ENCODE measurements around the gene IP6K3.

The IP6K3 gene

GRCh38 chr6:33748841-33749240, 2.1 kb upstream of the IP6K3 start:
- H3K27ac ChIP-seq (ENCODE audit: low read length): no peak overlapping the region

GRCh38 chr6:33747823-33748222, 1.1 kb upstream of the IP6K3 start:
- H3K27ac ChIP-seq (ENCODE audit: low read length): no peak overlapping the region
- H3K4me3 ChIP-seq (ENCODE audit: low read length): no peak overlapping the region
- H3K79me2 ChIP-seq (ENCODE audit: low read length): no peaks in the 10 kb centered on the region
- peaks cover 13% of the 10 kb centered on the region for H3K27me3 ChIP-seq (ENCODE audit: low read depth, low read length)
- H3K36me3 ChIP-seq (replicated peaks; ENCODE audit: low read depth, low read length): no peaks in the 10 kb centered on the region
- no peaks in the 10 kb centered on the region for H3K9me3 ChIP-seq (ENCODE audit: insufficient read depth, low read length)
- no peak for TF ChIP-seq CTCF (IDR thresholded peaks at IDR 0.05; ENCODE audit: low read depth, low read length)
- TF ChIP-seq EZH2phosphoT487 (IDR thresholded peaks at IDR 0.05; ENCODE audit: low read depth): no peak
- H3K4me2 ChIP-seq (ENCODE audit: low read length): no peak overlapping the region
- H4K20me1 ChIP-seq (ENCODE audit: insufficient read depth, low read length): no peaks in the 10 kb centered on the region
- no peaks in the 10 kb centered on the region for H3K4me1 ChIP-seq (ENCODE audit: low read length)
- H3K9ac ChIP-seq (ENCODE audit: low read length): no peak overlapping the region
- H2AFZ ChIP-seq (ENCODE audit: low read depth, low read length): no peak overlapping the region

More at GRCh38 chr6:33748841-33749240, 2.1 kb upstream of the IP6K3 start:
- Histone ChIP-seq H2AFZ (ENCODE audit: low read depth, low read length) (no peak overlapping the region), H3K4me2 (ENCODE audit: low read length) (no peak overlapping the region), H3K27me3 (ENCODE audit: low read depth, low read length) (peaks cover 5% of the 10 kb centered on the region), H3K9ac (ENCODE audit: low read length) (no peak overlapping the region), H3K4me3 (ENCODE audit: low read length) (no peak overlapping the region), H3K36me3 (replicated peaks; ENCODE audit: low read depth, low read length) (no peaks in the 10 kb centered on the region), H4K20me1 (ENCODE audit: insufficient read depth, low read length) (no peaks in the 10 kb centered on the region), H3K79me2 (ENCODE audit: low read length) (no peaks in the 10 kb centered on the region), H3K9me3 (ENCODE audit: insufficient read depth, low read length) (no peaks in the 10 kb centered on the region), H3K4me1 (ENCODE audit: low read length) (no peaks in the 10 kb centered on the region)
- TF ChIP-seq EZH2phosphoT487 (IDR thresholded peaks at IDR 0.05; ENCODE audit: low read depth) (no peak), CTCF (IDR thresholded peaks at IDR 0.05; ENCODE audit: low read depth, low read length) (no peak)

GRCh38 chr6:33746036-33746600, 587 bp downstream of the IP6K3 start:
- Histone ChIP-seq H3K27me3 (ENCODE audit: low read depth, low read length) (peaks cover 22% of the 10 kb centered on the region), H3K36me3 (replicated peaks; ENCODE audit: low read depth, low read length) (no peaks in the 10 kb centered on the region), H3K27ac (ENCODE audit: low read length) (no peak overlapping the region), H4K20me1 (ENCODE audit: insufficient read depth, low read length) (no peaks in the 10 kb centered on the region), H3K9ac (ENCODE audit: low read length) (no peak overlapping the region), H3K9me3 (ENCODE audit: insufficient read depth, low read length) (no peaks in the 10 kb centered on the region), H3K4me3 (ENCODE audit: low read length) (no peak overlapping the region), H2AFZ (ENCODE audit: low read depth, low read length) (no peak overlapping the region), H3K4me2 (ENCODE audit: low read length) (no peak overlapping the region), H3K79me2 (ENCODE audit: low read length) (no peaks in the 10 kb centered on the region), H3K4me1 (ENCODE audit: low read length) (no peaks in the 10 kb centered on the region)
- no peak for TF ChIP-seq CTCF (IDR thresholded peaks at IDR 0.05; ENCODE audit: low read depth, low read length)
- no peak for TF ChIP-seq EZH2phosphoT487 (IDR thresholded peaks at IDR 0.05; ENCODE audit: low read depth)

- no peak overlapping the region for H2AFZ ChIP-seq (ENCODE audit: low read depth, low read length)
- no peak overlapping the region for H3K4me2 ChIP-seq (ENCODE audit: low read length)
- H3K9ac ChIP-seq (ENCODE audit: low read length): no peak overlapping the region
- H4K20me1 ChIP-seq (ENCODE audit: insufficient read depth, low read length): no peaks in the 10 kb centered on the region
- no peaks in the 10 kb centered on the region for H3K36me3 ChIP-seq (replicated peaks; ENCODE audit: low read depth, low read length)
- no peaks in the 10 kb centered on the region for H3K79me2 ChIP-seq (ENCODE audit: low read length)
- no peak overlapping the region for H3K27ac ChIP-seq (ENCODE audit: low read length)
- peaks cover 22% of the 10 kb centered on the region for H3K27me3 ChIP-seq (ENCODE audit: low read depth, low read length)
- H3K4me1 ChIP-seq (ENCODE audit: low read length): no peaks in the 10 kb centered on the region
- TF ChIP-seq EZH2phosphoT487 (IDR thresholded peaks at IDR 0.05; ENCODE audit: low read depth): no peak
- TF ChIP-seq CTCF (IDR thresholded peaks at IDR 0.05; ENCODE audit: low read depth, low read length): no peak
- H3K4me3 ChIP-seq (ENCODE audit: low read length): no peak overlapping the region
- no peaks in the 10 kb centered on the region for H3K9me3 ChIP-seq (ENCODE audit: insufficient read depth, low read length)
These were observed 1.2 kb downstream of the IP6K3 start for GRCh38 chr6:33745548-33745947.

Measured in OCI-LY3 (cell line).